HepG2 (cell line): ENCODE results near the gene PLSCR2. TPM values are rescaled to one million over a fixed set of nuclear protein-coding genes. Genes with fewer than 3 reads are reported as not detected.
A peak's percentile ranks its signal among the peaks of the same experiment; 100 is the strongest.
"Not testable (repeated sequence)": the region's sequence is repeated elsewhere in the genome, so short reads cannot be mapped to it uniquely, and the experiment has no call there.

ENCODE experiments used
- ATAC-seq: fragments of 200-7000 bp; cut with Tn5 transposase; 3 replicates; pipeline ENCODE4 v1.9.1; 2020; ENCODE audit warnings: mild to moderate bottlenecking, moderate library complexity
- BruUV-seq: library from RNA; stranded (reverse); fragments of 400-500 nt; replicated peaks from 2 replicates; lab custom pipeline; 2021; lab: Mats Ljungman, UMichigan
- CTCF ChIA-PET: fragments of 300-600 bp; formaldehyde crosslinking; extraction: SDS; loops from one replicate; lab custom pipeline; 2021; ENCODE audit warnings: low total read pairs, inconsistent platforms, low intra/inter-chr PET ratio; lab: Yijun Ruan, JAX
- POLR2A ChIA-PET: fragments of 350-600 bp; sonication (Branson Sonifier 250); formaldehyde crosslinking; loops from one replicate; lab custom pipeline; 2020; ENCODE audit warnings: antibody characterized with exemption, inconsistent platforms; lab: Yijun Ruan, JAX
- DNase-seq: peaks from one replicate; pipeline ENCODE4 v3.0.0-alpha.2; 2015; ENCODE audit warnings: low spot score
- FAIRE-seq: peaks from 3 replicates; lab custom pipeline; 2011; peaks lifted over from hg19 to GRCh38; lab: Jason Lieb, UNC
- H2AFZ ChIP-seq: one replicate; pipeline ENCODE4 v1.6.1; 2011; ENCODE audit warnings: low read length, inconsistent platforms
- H3K27ac ChIP-seq: fragments of 300-600 bp; 3 replicates; pipeline ENCODE4 v1.8.0; 2011; ENCODE audit warnings: mixed run types, mild to moderate bottlenecking, mixed read lengths, low read length, inconsistent platforms; ENCODE audit not compliant: insufficient read depth; ENCODE audit errors: extremely low read length
- H3K27me3 ChIP-seq, 2 experiments: fragments of 200-600 bp in 1 of 2; 2 replicates in 1 of 2; 3 replicates in 1 of 2; pipeline versions ENCODE4 v1.6.0 to v1.8.0; 2011; ENCODE audit warnings: low read length in 2 of 2, mild to moderate bottlenecking in 2 of 2, moderate library complexity in 2 of 2, inconsistent platforms in 1 of 2; ENCODE audit not compliant: insufficient read depth in 2 of 2, control insufficient read depth in 1 of 2
- H3K36me3 ChIP-seq, 2 experiments: fragments of 200-600 bp in 1 of 2; replicated peaks in 1 of 2; 2 replicates in 1 of 2; 3 replicates in 1 of 2; pipeline versions ENCODE4 v1.5.1 to v1.8.0; 2011; ENCODE audit warnings: low read length in 2 of 2, inconsistent platforms in 1 of 2; ENCODE audit not compliant: insufficient read depth in 2 of 2, control insufficient read depth in 1 of 2
- H3K4me1 ChIP-seq: 2 replicates; pipeline ENCODE4 v1.5.1; 2012; ENCODE audit warnings: low read length, inconsistent platforms; ENCODE audit not compliant: insufficient read depth
- H3K4me2 ChIP-seq: 2 replicates; pipeline ENCODE4 v1.6.0; 2011; ENCODE audit warnings: low read depth, low read length, inconsistent platforms
- H3K4me3 ChIP-seq, 3 experiments: fragments of 200-600 bp in 1 of 3; sonication (generic), shearing (Covaris generic) in 1 of 3; replicated peaks in 1 of 3; 2 replicates each; pipeline ENCODE4 v1.5.1; 2011 to 2016; ENCODE audit warnings: low read length in 3 of 3, inconsistent platforms in 2 of 3, low read depth in 2 of 3, mild to moderate bottlenecking in 2 of 3, control low read depth in 1 of 3, mixed read lengths in 1 of 3; ENCODE audit not compliant: insufficient read depth in 1 of 3
- H3K79me2 ChIP-seq: one replicate; pipeline ENCODE4 v1.6.1; 2011; ENCODE audit warnings: low read length, inconsistent platforms; ENCODE audit not compliant: insufficient read depth
- H3K9ac ChIP-seq: 2 replicates; pipeline ENCODE4 v1.6.0; 2011; ENCODE audit warnings: mild to moderate bottlenecking, low read depth, low read length, inconsistent platforms; ENCODE audit not compliant: insufficient read depth
- H3K9me3 ChIP-seq: 2 replicates; pipeline ENCODE4 v1.5.1; 2012; ENCODE audit warnings: mild to moderate bottlenecking, low read length
- H4K20me1 ChIP-seq: 2 replicates; pipeline ENCODE4 v1.6.0; 2011; ENCODE audit warnings: inconsistent platforms, mild to moderate bottlenecking, low read length, moderate library complexity; ENCODE audit not compliant: insufficient read depth
- CEBPB ChIP-seq: IDR thresholded peaks from 2 replicates; pipeline ENCODE4 v1.6.1; 2011; ENCODE audit warnings: low read depth, low read length, improper control_type of control experiment, borderline replicate concordance
- E2F1 ChIP-seq: sonication (generic); formaldehyde crosslinking; IDR thresholded peaks from 2 replicates; pipeline ENCODE4 v1.5.0; 2020; ENCODE audit warnings: missing genetic modification reagents
- ISL2 ChIP-seq: sonication (generic); formaldehyde crosslinking; IDR thresholded peaks from 2 replicates; pipeline ENCODE4 v1.5.0; 2020; ENCODE audit warnings: missing genetic modification reagents
- NR2F2 ChIP-seq: IDR thresholded peaks from 2 replicates; pipeline ENCODE4 v1.6.1; 2012; ENCODE audit warnings: low read depth, inconsistent platforms, borderline replicate concordance
- RNF2 ChIP-seq: fragments of 450-650 bp; conservative IDR thresholded peaks from 2 replicates; pipeline ENCODE4 v1.6.1; 2016; ENCODE audit warnings: low read depth
- THAP8 ChIP-seq: sonication (generic); formaldehyde crosslinking; IDR thresholded peaks from 2 replicates; pipeline ENCODE4 v1.5.1; 2020; ENCODE audit warnings: missing genetic modification reagents, mild to moderate bottlenecking, borderline replicate concordance
- ZKSCAN5 ChIP-seq: sonication (generic); formaldehyde crosslinking; IDR thresholded peaks from 2 replicates; pipeline ENCODE4 v1.5.1; 2020; ENCODE audit warnings: mild to moderate bottlenecking, missing genetic modification reagents
- ZNF547 ChIP-seq: sonication (generic); formaldehyde crosslinking; IDR thresholded peaks from 2 replicates; pipeline ENCODE4 v1.5.1; 2020; ENCODE audit warnings: mild to moderate bottlenecking, missing genetic modification reagents
- ZNF792 ChIP-seq: IDR thresholded peaks from 2 replicates; pipeline ENCODE4 v1.6.1; 2016
- WGBS: methylation state at CpG from one replicate; pipeline ENCODE4 v1.1.6; 2017; ENCODE audit warnings: low lambda C conversion rate; 5-methylcytosine and 5-hydroxymethylcytosine counted together
- in situ Hi-C: cut with HindIII; loops from 2 replicates; pipeline ENCODE4 v1.10.0; 2017; ENCODE audit warnings: low pct_unique_long_range_greater_than_20kb; ENCODE audit not compliant: extremely low pct_ligation_motif_present
- intact Hi-C: fragments of 100-400 bp; cut with micrococcal nuclease; formaldehyde crosslinking; loops from one replicate; pipeline ENCODE4 v1.10.0; 2022; ENCODE audit not compliant: unreplicated experiment
- polyA plus RNA-seq, 8 experiments: library from polyadenylated mRNA; depleted of rRNA in 3 of 8; stranded (reverse) in 7 of 8; unstranded in 1 of 8; fragments of >200 nt; fragmentation: Illumina TruSeq in 4 of 8; extraction: Trizol in 4 of 8; gene quantifications; 2 replicates each; pipeline versions ENCODE4 v1.2.1 to v1.2.3, GENCODE V29; 2011 to 2016; ENCODE audit warnings: low read depth in 4 of 8, missing spikeins in 1 of 8, mixed read lengths in 1 of 8; ENCODE audit not compliant: insufficient read depth in 1 of 8
- total RNA-seq, 5 experiments: library from RNA; depleted of rRNA; stranded (reverse); fragments of >200 nt; fragmentation: Illumina TruSeq; extraction: Trizol; gene quantifications; 2 replicates each; pipeline ENCODE4 v1.2.3, GENCODE V29; 2016; ENCODE audit warnings: low read depth in 1 of 5

Gene PLSCR2
- total and polyA plus RNA-seq, 2 of the 13 experiments (the other 11 are each of a cell fraction or from before 2014, with no cell fraction given), result not detected

- H3K9ac ChIP-seq, H3K4me2 ChIP-seq, H4K20me1 ChIP-seq, H3K27ac ChIP-seq, H3K4me3 ChIP-seq, BruUV-seq, H3K4me1 ChIP-seq, H3K79me2 ChIP-seq, FAIRE-seq, POLR2A ChIA-PET, in situ Hi-C loops, H2AFZ ChIP-seq, intact Hi-C loops, H3K9me3 ChIP-seq, ATAC-seq, CTCF ChIA-PET, H3K36me3 ChIP-seq, DNase-seq: not testable (repeated sequence)
- WGBS, result 40% methylated on average over 2 of the region's 2 CpGs
- peaks cover 0 to 12% of the 10 kb centered on the region in 2 experiments; a peak in 2 of 5 replicates for H3K27me3 ChIP-seq
- peak; percentile 35; the same call in 1 of the 2 replicates for TF ChIP-seq CEBPB
These were observed 5.6 kb upstream of the PLSCR2 start for GRCh38 chr3:146474976-146475375.

- intact Hi-C loops, result no loop called here
- no peaks in the 10 kb centered on the region for H4K20me1 ChIP-seq
- in situ Hi-C loops, result no loop called here
- CTCF ChIA-PET, result no interaction called here
- H2AFZ ChIP-seq, result no peak overlapping the region
- H3K27ac ChIP-seq, result no peak overlapping the region
- no peak for FAIRE-seq
- no peaks in the 10 kb centered on the region for H3K4me1 ChIP-seq
- no peaks in the 10 kb centered on the region for H3K36me3 ChIP-seq
- DNase-seq, result no peak
- H3K4me3 ChIP-seq, result no peak overlapping the region
- H3K9ac ChIP-seq, result no peak overlapping the region
- WGBS, result 0% methylated on average over 2 of the region's 2 CpGs
- no peaks in the 10 kb centered on the region for H3K9me3 ChIP-seq
- no peak for ATAC-seq
- peaks cover 0 to 12% of the 10 kb centered on the region in 2 experiments; a peak in 2 of 5 replicates for H3K27me3 ChIP-seq
- no TSS peak for BruUV-seq
- H3K79me2 ChIP-seq, result no peaks in the 10 kb centered on the region
- TF ChIP-seq RNF2 (no peak), ZNF547 (CRISPR knock-in tag) (no peak), NR2F2 (no peak), ZNF792 (CRISPR knock-in tag) (no peak), E2F1 (CRISPR knock-in tag) (no peak), THAP8 (CRISPR knock-in tag) (no peak), ISL2 (no peak), ZKSCAN5 (CRISPR knock-in tag) (no peak)
- POLR2A ChIA-PET, result no interaction called here
- no peak overlapping the region for H3K4me2 ChIP-seq
These were observed 4.4 kb upstream of the PLSCR2 start for GRCh38 chr3:146473726-146474125.
